Fibroblast of skin of abdomen (primary cell): Measurements from ENCODE around the gene CNOT2.
"Not testable (repeated sequence)": the region's sequence is repeated elsewhere in the genome, so short reads cannot be mapped to it uniquely, and the experiment has no call there.

Experiments used
- DNase-seq: peaks from one replicate; pipeline ENCODE4 v3.0.0-alpha.2; 2013

CNOT2 gene

GRCh38 chr12:70252832-70253231 lies 9.6 kb downstream of the CNOT2 start:
- DNase-seq: no peak

- no peak for DNase-seq
These were observed 11.0 kb downstream of the CNOT2 start for GRCh38 chr12:70254225-70254624.

GRCh38 chr12:70254846-70255245 lies 11.6 kb downstream of the CNOT2 start:
- DNase-seq: no peak

- peak; percentile 70 for DNase-seq
These were observed 12.1 kb downstream of the CNOT2 start for GRCh38 chr12:70255311-70255710.

- DNase-seq: no peak
These were observed 15.6 kb downstream of the CNOT2 start for GRCh38 chr12:70258605-70259403.

GRCh38 chr12:70260646-70261045 lies 17.4 kb downstream of the CNOT2 start:
- no peak for DNase-seq

- DNase-seq: no peak
These were observed 21.0 kb downstream of the CNOT2 start for GRCh38 chr12:70264067-70264867.

GRCh38 chr12:70265132-70265531 lies 21.9 kb downstream of the CNOT2 start:
- no peak for DNase-seq

GRCh38 chr12:70267550-70267949 lies 24.3 kb downstream of the CNOT2 start:
- peak; percentile 70 for DNase-seq

- no peak for DNase-seq
These were observed 25.7 kb downstream of the CNOT2 start for GRCh38 chr12:70268972-70269371.

- DNase-seq: no peak
These were observed 26.9 kb downstream of the CNOT2 start for GRCh38 chr12:70270108-70270507.

- no peak for DNase-seq
These were observed 27.8 kb downstream of the CNOT2 start for GRCh38 chr12:70271025-70271424.

- no peak for DNase-seq
These were observed 29.3 kb downstream of the CNOT2 start for GRCh38 chr12:70272510-70272909.

GRCh38 chr12:70275045-70275444 lies 31.8 kb downstream of the CNOT2 start:
- DNase-seq: no peak

- DNase-seq: no peak
These were observed 34.7 kb downstream of the CNOT2 start for GRCh38 chr12:70277973-70278372.

GRCh38 chr12:70278945-70279344 lies 35.7 kb downstream of the CNOT2 start:
- DNase-seq: no peak

- no peak for DNase-seq
These were observed 40.0 kb downstream of the CNOT2 start for GRCh38 chr12:70283232-70283631.

GRCh38 chr12:70288817-70289216 lies 45.6 kb downstream of the CNOT2 start:
- no peak for DNase-seq

- no peak for DNase-seq
These were observed 46.9 kb downstream of the CNOT2 start for GRCh38 chr12:70290116-70290515.

GRCh38 chr12:70292017-70292776 lies 49.0 kb downstream of the CNOT2 start:
- no peak for DNase-seq

- not testable (repeated sequence) for DNase-seq
These were observed 61.7 kb downstream of the CNOT2 start for GRCh38 chr12:70304684-70305555.

GRCh38 chr12:70305794-70306193 lies 62.6 kb downstream of the CNOT2 start:
- peak; percentile 3 for DNase-seq
